ENCODE measurements around the gene TMEM125.

Gene TMEM125

DNA sequence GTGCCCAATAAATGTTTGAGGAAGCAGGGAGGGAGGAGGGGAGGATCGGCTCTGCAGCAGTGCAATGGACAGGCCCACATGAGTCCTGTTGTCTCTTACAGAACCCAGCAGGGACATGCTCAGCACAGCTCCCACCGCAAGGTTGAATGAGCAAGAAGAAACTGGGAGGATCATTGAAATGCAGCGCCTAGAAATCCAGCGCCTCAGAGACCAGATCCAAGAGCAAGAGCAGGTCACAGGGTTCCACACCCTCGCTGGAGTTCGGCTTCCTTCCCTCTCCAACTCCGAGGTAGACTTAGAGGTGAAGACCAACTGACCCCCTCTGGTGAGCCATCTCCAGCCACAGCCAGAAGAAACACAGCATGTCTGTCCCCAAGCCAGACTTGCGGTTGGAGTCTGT, 15.9 kb upstream of the TMEM125 start:
- in situ Hi-C loops (cut with HindIII; ENCODE audit: low pct_unique_long_range_greater_than_20kb, low sequenced_read_pairs): no loop called here
- no peak for TF ChIP-seq JUND (IDR thresholded peaks at IDR 0.05; ENCODE audit: low read depth)
- no peak for DNase-seq (ENCODE audit: low read depth in 1 of 2, low spot score in 1 of 2)

DNA sequence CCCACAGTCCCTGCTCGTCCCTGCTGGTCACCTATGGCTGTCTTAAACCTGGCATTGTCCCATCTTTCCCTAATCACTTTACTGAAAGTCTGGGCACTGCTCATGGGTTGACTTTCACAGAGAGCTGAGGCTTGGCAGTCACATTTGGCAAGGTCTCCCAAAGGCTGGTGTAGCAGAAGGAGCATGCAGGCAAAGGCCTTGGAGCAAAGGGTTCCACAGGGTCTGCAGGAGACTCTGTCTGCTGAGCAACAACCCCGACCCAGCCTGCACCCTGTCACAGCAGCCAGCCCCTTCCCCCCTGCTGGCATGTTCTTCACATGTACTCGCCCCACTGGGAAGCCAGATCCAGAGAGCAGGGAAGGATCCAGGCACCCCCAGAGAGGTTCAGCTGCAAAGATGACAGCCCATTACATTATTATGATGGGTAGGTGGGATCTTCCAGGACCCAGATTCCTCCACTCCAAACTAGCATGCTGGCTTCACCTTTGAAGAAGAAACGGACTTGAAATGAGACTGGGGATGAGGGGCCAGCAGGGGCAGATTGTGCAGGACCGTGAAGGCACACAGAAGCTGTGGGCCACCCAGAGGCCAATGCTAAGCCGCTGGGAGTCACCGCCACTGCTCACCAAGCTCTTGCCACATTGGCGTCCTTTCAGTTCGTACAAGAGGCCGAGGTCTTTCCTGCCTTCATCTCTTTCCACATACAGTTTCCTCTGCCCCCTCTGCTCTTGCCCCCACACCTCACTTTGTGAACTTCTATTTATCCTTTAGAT, 14.2 kb upstream of the TMEM125 start:
- in situ Hi-C loops (cut with HindIII; ENCODE audit: low pct_unique_long_range_greater_than_20kb, low sequenced_read_pairs): no loop called here
- TF ChIP-seq JUND (IDR thresholded peaks at IDR 0.05; ENCODE audit: low read depth): no peak
- DNase-seq (ENCODE audit: low read depth in 1 of 2, low spot score in 1 of 2): no peak

DNA sequence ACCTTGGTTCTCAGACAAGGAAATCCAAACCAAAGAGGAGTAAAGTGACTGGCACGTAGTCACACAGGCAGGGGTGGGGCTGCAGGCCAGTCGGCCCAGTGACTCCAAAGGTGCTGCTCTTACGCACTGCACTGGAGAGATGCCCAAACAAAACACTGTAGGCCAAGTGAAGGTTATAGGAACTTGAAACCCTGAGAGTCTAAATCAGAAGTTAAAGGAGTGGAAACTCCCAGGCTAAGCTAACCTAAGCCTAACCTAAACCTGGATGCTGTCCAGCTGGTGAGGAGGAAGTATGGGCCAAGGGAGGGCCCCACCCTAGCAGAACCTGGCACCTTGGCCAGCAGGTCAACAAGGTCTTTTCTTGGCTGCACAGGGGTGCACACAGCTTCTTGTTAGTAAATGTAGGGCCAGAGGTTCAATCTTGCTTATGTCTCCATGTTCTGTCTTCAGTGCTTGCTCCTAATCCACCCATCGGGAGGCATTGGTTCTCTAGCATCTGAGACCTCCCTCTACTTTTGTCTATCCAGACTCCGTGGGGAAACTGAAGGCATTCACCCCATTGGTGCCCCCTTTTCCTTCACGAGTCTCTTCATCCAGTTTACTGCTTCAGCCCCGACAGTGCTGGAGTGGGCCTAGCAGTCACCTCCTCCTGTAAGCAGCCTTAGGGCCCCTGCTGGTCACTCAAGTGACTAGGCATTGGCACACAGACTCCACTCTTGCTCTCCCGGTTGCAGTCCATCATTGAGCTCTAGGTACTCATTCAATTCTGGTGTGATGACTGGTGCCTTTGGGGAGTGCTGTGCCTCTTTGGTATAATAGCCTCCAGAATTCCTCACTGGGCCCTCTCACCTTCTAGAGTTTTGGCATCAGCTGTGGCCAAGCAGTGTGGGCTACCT, 12.9 kb upstream of the TMEM125 start:
- no peak for DNase-seq (ENCODE audit: low read depth in 1 of 2, low spot score in 1 of 2)
- in situ Hi-C loops (cut with HindIII; ENCODE audit: low pct_unique_long_range_greater_than_20kb, low sequenced_read_pairs): no loop called here
- TF ChIP-seq JUND (IDR thresholded peaks at IDR 0.05; ENCODE audit: low read depth): no peak

DNA sequence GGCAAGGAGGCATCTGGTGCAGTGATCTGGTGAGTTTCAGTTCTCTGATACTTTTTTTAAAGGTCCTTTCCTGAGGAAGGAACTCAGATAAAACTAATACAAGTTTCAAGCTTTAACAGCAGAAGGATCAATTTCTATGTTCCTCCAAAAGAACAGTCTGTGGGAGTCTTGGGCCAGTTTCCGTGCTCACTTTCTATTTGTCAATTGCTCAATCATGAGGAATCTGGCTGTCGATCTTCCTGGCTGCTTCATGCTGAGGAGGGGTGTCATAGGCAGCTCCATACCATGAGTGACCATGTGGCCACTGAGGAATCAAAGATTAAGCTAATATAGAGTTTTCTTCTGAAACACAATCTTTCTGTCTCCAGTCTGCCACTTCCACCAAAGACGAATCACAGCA, 11.4 kb upstream of the TMEM125 start:
- no peak for DNase-seq (ENCODE audit: low read depth in 1 of 2, low spot score in 1 of 2)
- no peak for TF ChIP-seq JUND (IDR thresholded peaks at IDR 0.05; ENCODE audit: low read depth)
- in situ Hi-C loops (cut with HindIII; ENCODE audit: low pct_unique_long_range_greater_than_20kb, low sequenced_read_pairs): no loop called here

DNA sequence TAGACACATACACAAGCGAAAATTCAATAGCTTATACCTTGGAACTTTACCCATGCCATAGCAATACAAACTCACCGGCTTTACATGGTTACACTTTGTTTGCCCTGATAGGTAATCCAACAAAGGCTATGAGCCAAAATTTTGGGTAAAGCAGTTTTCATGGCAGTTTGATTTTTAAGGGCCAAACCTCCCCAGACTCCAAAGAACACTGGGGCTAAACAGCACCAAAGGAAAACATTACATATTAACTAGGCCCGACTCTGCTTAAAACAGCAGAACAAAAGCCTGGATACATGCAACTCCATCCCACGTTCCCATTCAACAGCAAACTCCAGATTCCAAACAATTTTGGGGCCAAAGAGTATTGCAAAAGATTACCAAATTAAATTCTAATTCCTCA, 4.4 kb upstream of the TMEM125 start:
- TF ChIP-seq JUND (IDR thresholded peaks at IDR 0.05; ENCODE audit: low read depth): no peak
- DNase-seq (ENCODE audit: low read depth in 1 of 2, low spot score in 1 of 2): no peak
- in situ Hi-C loops (cut with HindIII; ENCODE audit: low pct_unique_long_range_greater_than_20kb, low sequenced_read_pairs): no loop called here

DNA sequence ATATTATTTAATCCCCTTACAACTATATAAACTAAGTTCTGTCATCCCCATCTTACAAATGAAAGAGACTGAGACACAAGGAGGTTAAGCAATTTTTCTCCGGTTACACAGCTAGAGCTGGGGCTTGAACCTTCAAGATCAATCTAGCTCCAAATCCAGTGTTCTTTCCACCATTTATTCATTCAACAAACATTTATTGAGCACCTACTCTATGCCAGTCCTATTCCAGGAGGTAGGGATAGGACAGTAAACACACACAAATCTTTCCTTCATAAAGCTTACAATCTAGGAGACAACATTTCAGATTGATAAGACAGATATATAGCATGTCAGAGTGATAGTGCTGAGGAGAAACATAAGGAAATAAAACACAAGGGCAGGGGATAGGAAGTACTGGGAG, 2.9 kb upstream of the TMEM125 start:
- in situ Hi-C loops (cut with HindIII; ENCODE audit: low pct_unique_long_range_greater_than_20kb, low sequenced_read_pairs): no loop called here
- TF ChIP-seq JUND (IDR thresholded peaks at IDR 0.05; ENCODE audit: low read depth): no peak

DNA sequence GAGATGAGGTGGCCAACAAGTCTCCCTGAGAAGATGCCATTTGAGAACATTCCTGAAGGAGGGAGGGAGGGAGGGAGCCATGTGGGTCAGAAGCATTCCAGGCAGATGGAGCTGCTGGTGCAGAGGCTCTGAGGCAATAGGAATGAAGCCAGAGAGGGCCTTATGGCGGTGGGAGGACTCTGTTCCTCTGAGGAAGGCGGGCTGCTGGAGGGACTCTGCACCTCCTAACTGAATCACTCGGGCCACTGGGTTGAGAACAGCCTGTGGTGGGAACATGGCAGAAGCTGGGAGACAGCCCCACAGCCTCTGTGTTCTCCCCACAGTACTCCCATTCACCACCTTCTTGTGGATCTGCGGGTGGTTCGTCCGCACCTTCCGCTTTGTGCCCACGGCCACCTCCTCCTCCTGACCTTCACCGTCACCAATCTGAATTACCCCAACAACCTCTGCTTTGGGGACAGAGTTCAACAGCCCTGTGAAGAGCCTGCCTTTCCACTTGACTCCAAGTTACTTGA, 2.4 kb upstream of the TMEM125 start:
- DNase-seq (ENCODE audit: low read depth in 1 of 2, low spot score in 1 of 2): peak in 1 of 2 experiments; percentile 29
- in situ Hi-C loops (cut with HindIII; ENCODE audit: low pct_unique_long_range_greater_than_20kb, low sequenced_read_pairs): no loop called here
- TF ChIP-seq JUND (IDR thresholded peaks at IDR 0.05; ENCODE audit: low read depth): no peak

More for the DNA sequence above, 2.9 kb upstream of the TMEM125 start:
- no peak for DNase-seq (ENCODE audit: low read depth in 1 of 2, low spot score in 1 of 2)

DNA sequence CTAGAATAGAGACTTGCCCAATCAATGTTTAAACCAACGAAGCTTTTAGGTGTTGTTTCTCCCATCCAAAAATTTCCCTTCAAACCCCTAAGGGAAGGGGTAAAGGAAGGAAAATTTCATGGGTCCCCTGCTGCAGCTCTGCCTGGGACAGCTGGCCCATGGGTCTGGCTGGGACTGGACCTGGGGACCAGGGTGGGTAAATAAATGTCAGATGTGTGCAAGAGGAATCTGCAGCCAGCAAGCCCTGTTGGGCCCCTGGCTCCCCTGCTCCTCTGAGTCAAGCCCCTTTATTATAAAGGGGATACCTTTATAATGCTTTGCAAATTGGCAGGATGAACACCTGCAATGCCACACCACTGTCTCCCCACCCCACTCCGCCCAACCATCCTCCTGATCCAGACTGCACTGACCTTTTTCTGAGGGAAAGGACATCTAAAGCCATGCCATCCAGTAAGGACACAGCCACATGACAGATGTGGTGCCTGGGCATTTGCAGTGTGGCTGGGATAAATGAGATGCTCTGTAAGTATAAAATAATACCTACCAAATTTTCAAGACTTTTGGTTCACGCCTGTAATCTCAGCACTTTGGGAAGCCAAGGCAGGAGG, 1.9 kb upstream of the TMEM125 start:
- no peak for DNase-seq (ENCODE audit: low read depth in 1 of 2, low spot score in 1 of 2)
- no peak for TF ChIP-seq JUND (IDR thresholded peaks at IDR 0.05; ENCODE audit: low read depth)
- in situ Hi-C loops (cut with HindIII; ENCODE audit: low pct_unique_long_range_greater_than_20kb, low sequenced_read_pairs): no loop called here

DNA sequence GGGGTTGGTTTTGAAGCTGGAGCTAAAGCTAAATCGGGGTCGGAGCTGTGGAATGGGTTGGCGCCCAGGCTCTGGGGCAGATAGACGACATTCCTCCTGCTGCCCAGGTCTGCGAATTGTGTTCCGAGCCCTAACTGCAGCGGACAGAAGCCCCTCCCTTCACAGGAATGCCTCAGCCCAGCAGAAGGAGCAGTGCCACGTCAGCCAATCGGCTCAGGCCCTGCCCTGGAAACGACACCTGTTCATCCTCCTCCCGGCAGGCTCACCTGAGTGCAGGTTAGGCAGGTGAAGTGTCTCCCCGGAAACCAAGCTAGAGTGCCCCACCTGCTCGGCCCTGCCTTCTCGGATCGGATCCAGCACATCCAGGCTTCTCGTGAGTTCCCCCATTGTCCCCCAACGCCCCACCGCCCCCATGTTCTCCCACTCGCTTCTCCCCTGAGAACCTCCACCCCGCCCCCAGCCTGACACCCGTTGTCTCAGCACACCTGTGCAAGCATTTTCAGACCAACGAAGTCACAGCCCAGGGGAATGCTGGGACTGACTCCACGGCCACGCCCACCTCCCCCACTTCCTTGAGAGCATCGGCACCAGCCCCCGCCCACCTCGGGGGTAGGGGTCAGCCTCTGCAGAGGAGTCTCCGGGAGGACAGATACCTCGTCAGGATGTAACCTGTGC, 775 bp downstream of the TMEM125 start:
- TF ChIP-seq JUND (IDR thresholded peaks at IDR 0.05; ENCODE audit: low read depth): no peak
- in situ Hi-C loops (cut with HindIII; ENCODE audit: low pct_unique_long_range_greater_than_20kb, low sequenced_read_pairs): no loop called here
- peak; percentile 94 to 96 for DNase-seq (ENCODE audit: low read depth in 1 of 2, low spot score in 1 of 2)

DNA sequence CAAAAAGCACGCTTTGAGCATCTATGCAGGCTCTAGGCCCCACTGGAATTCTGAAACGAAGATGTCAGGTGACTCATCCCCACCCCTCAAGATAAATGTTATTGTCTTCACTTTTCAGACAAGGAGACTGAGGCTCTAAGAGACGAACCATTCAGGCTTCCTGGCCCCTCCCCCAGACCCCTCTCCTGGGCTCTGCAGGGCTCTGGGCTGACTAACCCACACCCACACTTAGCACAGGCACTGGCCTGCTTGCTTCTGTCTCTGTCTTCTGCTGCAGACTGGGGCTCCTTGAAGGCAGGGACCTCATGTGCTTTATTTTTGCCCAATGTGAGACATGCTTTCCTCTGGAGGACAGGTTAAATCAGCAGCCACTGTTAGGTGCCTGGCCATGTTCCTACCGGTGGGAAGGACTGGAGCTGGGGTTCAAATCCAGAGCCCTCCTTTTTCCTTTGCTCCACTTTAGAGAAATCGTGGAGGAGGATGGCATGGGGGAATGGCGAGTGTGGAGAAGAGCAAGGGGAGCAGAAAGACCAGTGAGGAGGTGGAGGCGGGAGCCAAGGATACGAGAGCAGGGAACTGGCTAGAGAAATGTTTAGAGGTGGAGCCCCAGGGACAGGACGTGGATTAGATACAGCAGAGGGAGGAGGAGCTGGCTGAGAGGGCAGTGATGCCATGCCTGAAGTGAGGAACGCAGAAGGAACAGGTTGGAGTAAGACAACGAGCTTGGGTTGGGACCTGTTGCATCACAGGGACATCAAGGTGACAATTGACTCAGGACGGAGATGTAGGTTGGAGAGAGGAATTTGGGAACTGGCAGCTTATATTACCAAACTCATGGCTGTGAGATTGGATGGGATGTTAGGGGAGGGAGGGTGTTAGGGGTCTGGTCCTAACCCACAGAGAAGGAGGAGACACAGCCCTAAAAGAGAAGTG, 1.7 kb downstream of the TMEM125 start:
- no peak for DNase-seq (ENCODE audit: low read depth in 1 of 2, low spot score in 1 of 2)
- TF ChIP-seq JUND (IDR thresholded peaks at IDR 0.05; ENCODE audit: low read depth): no peak
- in situ Hi-C loops (cut with HindIII; ENCODE audit: low pct_unique_long_range_greater_than_20kb, low sequenced_read_pairs): no loop called here

DNA sequence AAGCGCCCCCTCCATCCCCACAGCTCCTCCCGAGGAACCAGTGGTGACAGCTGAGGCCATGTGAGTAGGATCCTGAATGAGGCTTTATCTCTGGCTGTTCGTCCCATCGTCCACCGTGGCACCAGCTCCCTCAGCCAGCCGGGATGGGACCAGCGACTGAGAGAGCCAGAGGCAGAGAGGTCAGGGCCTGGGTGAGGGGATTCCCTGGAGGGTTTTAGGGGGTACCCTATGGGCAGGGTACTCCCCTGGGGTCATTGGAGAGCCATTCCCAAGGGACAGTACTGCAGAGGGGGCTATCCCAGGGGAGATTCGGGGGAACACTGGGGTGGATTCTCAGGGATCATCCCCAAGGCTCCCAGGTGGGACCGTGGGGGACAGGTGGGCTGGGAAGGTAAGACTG, 2.4 kb downstream of the TMEM125 start:
- in situ Hi-C loops (cut with HindIII; ENCODE audit: low pct_unique_long_range_greater_than_20kb, low sequenced_read_pairs): no loop called here
- no peak for DNase-seq (ENCODE audit: low read depth in 1 of 2, low spot score in 1 of 2)
- TF ChIP-seq JUND (IDR thresholded peaks at IDR 0.05; ENCODE audit: low read depth): no peak
